ENCODE measurements around the gene IGFBP4.
"Not testable (repeated sequence)": the region's sequence is repeated elsewhere in the genome, so short reads cannot be mapped to it uniquely, and the experiment has no call there.

IGFBP4 gene

GRCh38 chr17:40443196-40443987, at the start of gene IGFBP4:
Gene IGFBP4, plus strand, starts transcription at chr17:40443450. Its CDS starts 286 bp downstream, at chr17:40443736.
- peak; percentile 74 for DNase-seq

DNA sequence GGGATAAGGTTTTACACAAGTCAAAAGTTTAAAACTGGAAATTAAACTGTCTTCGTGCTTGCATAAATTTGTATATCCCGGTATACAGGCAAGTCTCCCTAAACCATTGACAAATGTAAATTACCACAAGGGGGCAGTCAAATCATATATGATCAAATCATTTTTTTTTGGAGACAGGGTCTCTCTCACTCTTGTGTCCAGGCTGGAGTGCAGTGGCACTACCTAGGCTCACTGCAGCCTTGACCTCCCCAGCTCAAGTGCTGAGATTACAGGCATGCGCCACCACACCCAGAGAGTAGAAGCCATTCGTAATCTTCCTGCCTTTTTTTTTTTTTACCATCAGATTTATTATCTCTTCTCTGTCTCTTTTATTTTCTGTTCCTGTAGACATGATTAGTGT, 44.1 kb upstream of the IGFBP4 start:
- DNase-seq = no peak

DNA sequence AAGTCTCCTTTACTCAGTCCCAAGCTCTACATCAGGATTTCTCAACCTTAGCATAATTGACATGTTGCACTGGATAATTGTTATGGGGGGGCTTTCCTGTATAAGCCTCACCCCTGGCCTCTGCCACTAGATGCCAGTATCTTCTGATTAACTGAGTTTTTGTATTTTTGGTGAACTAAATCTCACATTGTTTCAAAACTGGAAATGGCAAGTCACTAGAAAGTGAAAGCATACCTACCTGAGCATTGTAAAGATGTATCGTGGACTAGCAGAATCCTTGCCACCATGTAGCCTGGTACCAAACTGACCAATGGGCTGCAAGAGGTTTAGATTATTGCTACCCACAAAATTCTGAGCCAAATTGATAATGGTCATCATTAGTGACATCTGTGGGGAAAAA, 40.6 kb upstream of the IGFBP4 start:
- no peak for DNase-seq

- DNase-seq = no peak
Observed at GRCh38 chr17:40404003-40404402, 39.2 kb upstream of the IGFBP4 start.

DNA sequence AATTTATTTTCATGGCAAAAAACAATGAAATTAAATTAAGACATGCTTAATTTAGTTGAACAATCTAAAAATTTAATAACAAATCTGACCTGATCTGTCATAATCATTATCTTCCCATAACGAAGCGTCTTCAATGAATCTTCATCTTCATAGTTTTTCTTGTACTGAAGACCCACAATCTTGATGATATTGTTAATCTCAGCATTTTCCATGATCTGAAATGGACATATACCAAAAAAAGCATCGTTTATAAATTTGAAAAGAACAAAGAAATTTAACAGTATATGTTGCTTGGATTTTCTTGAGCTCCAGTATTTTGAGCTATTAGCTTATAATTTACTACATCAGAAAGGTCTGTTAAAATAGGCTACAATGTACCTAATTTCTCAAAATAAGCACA, 35.8 kb upstream of the IGFBP4 start:
- no peak for DNase-seq

GRCh38 chr17:40409540-40409939, 33.7 kb upstream of the IGFBP4 start:
- not testable (repeated sequence) for DNase-seq

- DNase-seq = no peak
Observed at GRCh38 chr17:40410082-40410481, 33.2 kb upstream of the IGFBP4 start.

GRCh38 chr17:40411821-40412220, 31.4 kb upstream of the IGFBP4 start:
- no peak for DNase-seq

DNA sequence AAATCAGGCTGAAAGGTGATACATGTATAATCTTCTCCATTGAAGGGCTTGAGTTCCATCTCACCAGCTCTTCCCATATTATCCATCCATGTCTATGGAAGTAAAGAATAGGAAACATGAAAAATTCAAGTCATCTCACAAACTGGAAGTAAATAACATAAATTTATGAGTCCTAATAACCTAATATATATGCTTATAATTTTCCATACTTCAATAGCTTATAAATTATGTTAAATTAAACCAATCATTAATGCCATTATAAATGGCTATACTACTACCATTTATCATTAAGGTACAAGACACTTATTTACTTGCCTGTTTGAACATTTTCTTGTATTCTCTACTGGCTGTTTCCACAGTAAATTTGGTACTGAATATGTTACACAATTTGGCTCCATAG, 30.4 kb upstream of the IGFBP4 start:
- no peak for DNase-seq

DNA sequence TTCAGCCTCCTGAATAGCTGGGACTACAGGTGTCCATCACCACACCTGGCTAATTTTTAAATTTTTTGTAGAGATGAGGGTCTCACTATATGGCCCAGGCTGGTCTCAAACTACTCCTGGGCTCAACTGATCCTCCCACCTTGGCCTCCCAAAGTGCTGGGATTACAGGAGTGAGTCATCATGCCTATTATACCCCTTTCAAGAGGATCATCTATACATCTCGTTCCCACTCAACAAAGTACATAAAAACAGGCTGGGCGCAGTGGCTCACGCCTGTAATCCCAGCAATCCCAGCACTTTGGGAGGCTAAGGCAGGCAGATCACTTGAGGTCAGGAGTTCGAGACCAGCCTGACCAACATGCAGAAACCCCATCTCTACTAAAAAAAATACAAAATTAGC, 28.9 kb upstream of the IGFBP4 start:
- DNase-seq = not testable (repeated sequence)

GRCh38 chr17:40415390-40415789, 27.9 kb upstream of the IGFBP4 start:
- no peak for DNase-seq

DNA sequence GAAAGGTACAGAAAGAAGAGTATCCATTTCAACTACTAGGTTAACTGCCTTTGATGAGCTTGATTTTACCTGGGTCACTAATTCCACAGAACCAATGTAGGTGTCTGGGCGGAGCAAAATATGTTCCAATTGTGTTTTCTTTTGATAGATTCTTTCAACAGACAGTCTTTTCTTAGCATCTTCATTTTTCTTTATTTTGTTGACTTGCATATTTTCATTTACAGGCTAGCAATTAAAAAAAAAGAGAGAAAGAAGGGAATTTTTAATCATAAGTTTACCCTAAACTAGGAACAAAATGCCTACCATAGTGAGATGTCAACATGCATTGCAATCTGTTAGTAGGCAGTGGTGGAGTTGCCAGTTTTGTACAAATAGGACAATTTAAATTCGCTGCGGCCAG, 26.6 kb upstream of the IGFBP4 start:
- DNase-seq = no peak

DNA sequence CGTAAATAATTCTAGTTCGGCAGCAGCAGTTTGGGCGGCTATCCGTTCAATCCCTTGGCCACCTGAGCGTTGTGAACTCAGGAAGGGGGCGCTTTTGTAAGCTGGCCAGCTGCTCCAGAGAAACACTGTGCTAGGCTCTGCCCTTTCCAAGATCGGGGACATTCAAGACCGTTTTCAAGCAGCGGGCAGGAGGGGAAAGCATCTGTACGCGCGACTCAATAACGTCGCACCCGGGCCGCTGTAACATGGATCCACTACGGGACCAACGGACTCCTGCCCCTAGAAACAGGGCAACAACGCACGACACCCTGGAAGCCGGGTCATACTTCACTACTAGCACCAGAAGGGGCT, 26.0 kb upstream of the IGFBP4 start:
- DNase-seq = peak; percentile 12

DNA sequence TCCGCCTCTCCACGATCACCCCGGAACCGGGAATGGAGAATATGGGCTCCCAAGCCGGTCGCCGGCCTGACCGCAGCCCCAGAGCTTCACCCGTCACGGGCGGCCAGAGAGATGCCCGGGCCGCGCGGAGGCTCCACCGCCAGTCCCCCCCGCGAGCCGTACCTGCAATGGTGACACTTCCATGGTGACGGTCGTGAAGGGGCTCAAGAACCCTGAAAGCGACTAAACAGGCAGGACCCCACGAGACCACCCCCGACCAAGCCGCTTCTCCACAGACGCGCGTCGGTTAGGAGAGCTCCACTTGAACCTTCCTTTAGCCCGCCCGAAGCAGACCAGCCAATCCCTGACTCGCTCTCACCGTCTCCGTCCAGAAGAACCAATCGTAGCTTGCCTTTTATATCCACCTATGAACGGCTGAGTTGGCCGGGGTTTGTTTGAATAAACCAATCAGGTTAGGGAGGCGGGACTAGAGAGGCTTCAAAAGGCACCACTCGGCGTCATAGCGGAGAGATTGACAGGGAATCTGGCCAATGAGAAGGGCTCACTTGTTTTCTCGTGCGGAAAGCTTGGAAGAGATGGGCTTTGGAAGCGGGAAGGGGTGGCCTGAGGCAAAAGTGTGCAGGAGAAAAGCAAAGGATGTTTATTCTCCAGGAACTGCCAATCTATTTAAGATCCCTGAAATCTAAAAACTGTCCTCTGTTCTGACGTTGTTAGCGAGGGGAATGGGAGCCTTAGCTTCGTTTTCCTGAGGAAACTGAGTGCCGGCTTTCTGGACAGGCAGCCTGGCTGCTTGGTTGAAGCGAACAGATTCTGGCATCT, 25.4 kb upstream of the IGFBP4 start, which contains the start of gene TOP2A:
TSS of gene TOP2A (minus strand) at position 288 of the 819 bp plus-strand sequence. CDS start at position 183, 105 bp downstream.
- peak; percentile 80 for DNase-seq

GRCh38 chr17:40418428-40418706, 24.9 kb upstream of the IGFBP4 start:
- DNase-seq = peak; percentile 7

DNA sequence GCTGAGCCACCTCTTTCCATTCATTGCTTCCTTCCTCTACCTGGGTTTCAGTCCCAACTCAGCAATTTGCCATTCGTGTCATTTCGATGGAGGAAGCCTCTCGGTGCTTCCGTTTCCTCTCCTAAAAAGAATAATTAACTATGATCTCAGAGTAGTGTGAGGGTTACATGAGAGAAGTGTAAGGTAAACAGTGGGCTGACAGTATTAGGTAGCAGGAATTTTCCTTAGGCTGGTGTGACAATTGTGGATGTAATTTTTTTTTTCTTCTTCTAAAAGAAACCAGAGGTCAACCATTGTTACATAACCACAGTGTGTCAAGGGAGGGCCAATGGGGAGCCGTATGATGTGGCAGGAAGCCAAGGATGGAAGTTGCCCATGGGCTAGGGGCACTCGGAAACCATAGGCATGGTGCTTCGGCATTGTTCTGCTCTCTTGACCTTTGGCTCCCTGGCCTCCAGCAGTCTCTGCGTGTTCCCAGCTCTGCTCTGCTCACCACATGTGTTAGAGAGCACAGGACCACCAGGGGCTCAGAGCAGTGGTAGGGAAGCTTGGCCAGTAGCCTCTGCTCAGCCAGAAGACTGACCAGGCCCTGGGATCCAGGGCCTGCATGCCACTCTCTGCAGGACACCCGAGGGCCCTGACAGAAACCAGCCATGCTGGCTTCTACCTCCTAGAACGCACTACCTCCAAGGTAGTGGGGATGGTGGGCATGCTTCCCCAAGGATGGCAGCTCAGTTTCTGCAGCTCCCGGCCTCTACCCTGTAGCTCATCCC, 23.5 kb upstream of the IGFBP4 start:
- DNase-seq = no peak

GRCh38 chr17:40422990-40423633, 20.1 kb upstream of the IGFBP4 start:
- DNase-seq = no peak

GRCh38 chr17:40425741-40426140, 17.5 kb upstream of the IGFBP4 start:
- DNase-seq = no peak

DNA sequence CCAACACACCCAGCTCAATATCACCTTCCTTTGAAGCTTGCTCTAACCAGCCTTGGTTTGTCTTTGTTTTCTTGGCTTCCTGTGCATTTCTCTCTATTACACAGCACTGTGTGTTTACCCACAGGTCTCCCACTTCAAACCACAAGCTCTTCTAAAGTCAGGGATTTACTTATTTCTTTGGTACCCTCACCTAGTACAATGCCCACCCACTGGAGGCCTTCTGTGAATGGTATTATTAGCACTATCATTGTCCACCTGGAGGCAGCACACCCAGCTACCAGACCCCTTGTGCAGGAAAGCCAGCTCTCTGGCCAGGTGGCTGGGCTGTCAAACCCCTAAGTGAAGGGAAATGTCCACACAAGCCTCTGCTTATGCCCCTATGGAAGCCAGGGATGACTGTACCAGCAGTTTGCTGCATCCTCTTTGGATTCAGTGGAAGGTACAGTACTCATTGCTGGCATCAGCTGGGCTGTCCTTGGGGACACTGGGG, 16.2 kb upstream of the IGFBP4 start:
- DNase-seq = no peak

DNA sequence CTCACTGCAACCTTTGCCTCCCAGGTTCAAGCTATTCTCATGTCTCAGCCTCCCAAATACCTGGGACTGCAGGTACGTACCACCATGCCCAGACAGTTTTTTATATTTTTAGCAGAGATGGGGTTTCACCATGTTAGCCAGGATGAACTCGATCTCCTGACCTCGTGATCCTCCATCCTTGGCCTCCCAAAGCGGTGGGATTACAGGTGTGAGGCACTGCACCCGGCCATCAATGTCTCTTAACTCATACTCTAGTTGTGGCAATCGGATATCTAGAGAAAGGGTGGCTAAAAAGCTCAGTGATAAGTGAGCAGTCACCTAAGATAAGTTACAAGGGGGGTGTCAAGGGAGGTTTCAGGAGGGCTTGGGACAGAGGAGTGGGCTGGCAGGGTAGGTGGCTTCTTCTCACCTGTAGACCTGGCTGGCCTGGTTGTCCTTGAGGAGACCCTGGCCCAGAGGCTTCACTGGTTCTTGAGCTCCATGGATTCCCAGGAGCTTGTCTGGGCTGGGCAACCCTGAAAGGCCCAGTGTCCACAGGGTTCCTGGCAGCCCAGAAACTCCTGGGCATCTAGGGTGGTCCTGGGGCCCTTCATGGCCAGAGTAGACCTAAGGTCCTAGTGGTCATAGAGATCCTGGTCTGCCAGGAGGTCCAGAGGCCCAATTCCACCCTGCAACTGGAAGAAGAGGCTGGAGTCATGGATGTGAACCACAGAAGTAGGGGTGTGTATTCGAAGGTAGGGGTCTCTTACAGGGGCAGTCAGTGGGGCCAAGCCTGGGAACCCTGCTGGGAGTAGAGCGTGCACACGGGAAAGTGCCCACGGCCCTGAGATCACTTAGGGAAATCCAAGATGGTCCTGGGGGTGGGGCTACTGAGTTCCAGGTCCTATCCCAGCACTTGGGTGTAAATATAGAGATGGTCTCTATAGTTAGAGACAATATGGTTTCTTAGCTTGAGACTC, 12.7 kb upstream of the IGFBP4 start:
- DNase-seq = no peak

GRCh38 chr17:40431231-40431602, 12.0 kb upstream of the IGFBP4 start:
- no peak for DNase-seq
